ENCODE results near the gene LCLAT1.

DNA sequence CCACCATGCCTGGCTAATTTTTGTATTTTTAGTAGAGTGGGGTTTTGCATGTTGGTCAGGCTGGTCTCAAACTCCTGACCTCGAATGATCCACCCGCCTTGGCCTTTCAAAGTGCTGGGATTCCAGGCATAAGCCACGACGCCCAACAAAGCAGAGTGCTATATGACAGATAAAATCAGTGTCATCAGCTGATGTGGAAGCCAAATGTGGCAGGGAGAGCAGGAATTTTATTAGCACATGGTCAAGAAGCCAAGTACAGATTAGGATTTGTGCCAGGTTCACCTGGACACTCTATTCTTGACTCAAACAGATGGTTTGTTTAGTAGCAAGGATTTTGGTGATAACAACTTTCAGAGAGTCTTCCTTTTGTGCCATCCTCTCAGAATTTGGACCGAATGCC is 62.7 kb downstream of the LCLAT1 start:
- TF ChIP-seq SUZ12 (IDR thresholded peaks at IDR 0.05; ENCODE audit: extremely low read depth, insufficient read depth, insufficient read length) (no peak), YY1 (IDR thresholded peaks at IDR 0.05; ENCODE audit: insufficient read depth, insufficient read length) (no peak), ZNF274 (IDR thresholded peaks at IDR 0.05; ENCODE audit: low read depth, low read length) (no peak)
